ENCODE results near the gene AAK1.
A peak's percentile ranks its signal among the peaks of the same experiment; 100 is the strongest.
"Not testable (repeated sequence)": the region's sequence is repeated elsewhere in the genome, so short reads cannot be mapped to it uniquely, and the experiment has no call there.

Gene AAK1

DNA sequence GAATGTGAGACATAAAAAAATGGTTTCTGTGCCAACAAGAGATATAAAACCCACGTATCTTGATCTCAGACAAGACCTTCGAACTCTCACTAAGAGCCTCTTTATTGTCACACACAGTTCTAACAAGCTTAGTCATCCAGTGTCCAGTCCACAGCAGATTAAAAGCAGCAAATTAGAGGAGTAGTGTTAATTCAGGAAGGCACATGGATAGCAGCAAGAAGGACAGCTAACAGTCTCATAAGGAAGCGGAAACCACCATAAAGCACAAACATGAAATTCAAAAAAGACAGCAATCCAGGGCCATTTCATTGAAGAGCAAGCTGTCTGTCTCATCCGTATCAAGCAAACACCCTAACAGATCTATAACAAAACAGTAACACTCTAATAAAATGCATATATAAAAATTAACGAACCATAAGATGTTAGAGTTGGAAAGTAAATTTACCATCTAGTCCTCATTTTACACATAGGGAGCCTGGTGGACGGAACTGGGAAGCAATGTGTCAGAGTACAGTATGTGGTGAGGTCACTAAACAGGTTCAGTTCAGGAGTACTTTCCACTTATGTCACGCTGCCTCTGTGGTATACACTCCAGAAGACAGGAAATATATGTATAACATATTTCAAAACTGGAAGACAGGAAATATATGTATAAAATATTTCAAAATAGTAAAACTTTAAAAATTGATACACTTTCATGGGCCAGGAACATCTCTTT, 18.3 kb downstream of the AAK1 start:
- no peak for DNase-seq (ENCODE audit: low spot score)

DNA sequence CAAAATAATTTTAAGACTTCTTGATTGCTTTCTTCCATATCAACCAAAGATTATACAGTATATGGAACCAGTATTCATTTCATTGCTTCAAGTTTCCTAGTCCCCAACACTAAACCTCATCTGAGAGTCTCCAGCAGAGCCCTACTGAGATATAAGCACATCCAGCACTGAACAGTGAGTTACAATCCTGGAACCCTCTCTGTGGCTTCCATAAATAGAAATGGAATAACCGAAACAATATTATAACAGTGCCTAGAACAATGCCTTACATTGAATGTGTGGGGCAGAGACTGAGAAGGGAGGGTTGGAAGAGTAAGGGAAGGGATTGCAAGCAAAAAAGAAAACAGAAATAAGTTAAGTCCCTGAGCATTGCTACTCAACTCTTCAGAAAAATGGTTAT, 18.9 kb downstream of the AAK1 start:
- no peak for DNase-seq (ENCODE audit: low spot score)

DNA sequence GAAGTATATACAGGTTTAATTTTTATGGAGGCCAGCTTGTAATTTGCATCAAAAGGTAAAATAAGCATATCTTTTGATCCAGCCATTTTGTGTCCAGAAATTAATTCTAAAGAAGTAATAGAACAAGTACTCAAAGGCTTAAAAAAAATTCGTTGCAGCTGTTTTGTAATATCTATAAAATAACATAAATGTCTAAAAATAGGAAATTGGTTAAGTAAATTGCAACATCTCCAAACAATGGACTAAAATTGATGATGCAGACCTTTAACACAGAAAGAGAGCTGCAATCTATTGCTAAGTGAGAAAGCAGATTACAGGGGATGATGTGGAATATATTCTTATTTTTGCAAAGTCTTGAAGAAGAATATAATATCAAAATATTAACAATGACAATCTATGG, 19.4 kb downstream of the AAK1 start:
- no peak for DNase-seq (ENCODE audit: low spot score)

DNA sequence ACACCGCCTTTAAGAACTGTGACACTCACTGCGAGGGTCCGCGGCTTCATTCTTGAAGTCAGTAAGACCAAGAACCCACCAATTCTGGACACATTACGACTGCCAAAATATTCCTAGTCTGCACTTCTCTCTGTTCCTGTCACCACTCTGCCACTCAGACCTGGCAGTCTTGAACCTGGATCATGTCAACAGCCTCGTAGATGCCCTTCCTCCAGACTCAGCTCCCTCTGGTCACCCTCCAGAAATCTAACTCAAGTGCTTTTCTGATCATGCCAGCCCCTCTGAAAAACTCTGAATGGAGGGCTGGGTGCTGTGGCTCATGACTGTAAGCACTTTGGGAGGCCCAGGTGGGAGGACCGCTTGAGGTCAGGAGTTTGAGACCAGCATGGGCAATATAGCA, 20.3 kb downstream of the AAK1 start:
- DNase-seq (ENCODE audit: low spot score) = no peak

DNA sequence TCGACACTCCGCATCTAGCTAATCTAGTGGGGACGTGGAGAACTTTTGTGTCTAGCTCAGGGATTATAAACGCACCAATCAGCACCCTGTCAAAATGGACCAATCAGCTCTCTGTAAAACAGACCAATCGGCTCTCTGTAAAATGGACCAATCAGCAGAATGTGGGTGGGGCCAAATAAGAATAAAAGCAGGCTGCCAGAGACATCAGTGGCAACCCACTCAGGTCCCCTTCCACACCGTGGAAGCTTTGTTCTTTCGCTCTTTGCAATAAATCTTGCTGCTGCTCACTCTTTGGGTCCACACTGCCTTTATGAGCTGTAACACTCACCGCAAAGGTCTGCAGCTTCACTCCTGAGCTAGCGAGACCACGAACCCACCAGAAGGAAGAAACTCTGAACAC, 20.7 kb downstream of the AAK1 start:
- not testable (repeated sequence) for DNase-seq (ENCODE audit: low spot score)

DNA sequence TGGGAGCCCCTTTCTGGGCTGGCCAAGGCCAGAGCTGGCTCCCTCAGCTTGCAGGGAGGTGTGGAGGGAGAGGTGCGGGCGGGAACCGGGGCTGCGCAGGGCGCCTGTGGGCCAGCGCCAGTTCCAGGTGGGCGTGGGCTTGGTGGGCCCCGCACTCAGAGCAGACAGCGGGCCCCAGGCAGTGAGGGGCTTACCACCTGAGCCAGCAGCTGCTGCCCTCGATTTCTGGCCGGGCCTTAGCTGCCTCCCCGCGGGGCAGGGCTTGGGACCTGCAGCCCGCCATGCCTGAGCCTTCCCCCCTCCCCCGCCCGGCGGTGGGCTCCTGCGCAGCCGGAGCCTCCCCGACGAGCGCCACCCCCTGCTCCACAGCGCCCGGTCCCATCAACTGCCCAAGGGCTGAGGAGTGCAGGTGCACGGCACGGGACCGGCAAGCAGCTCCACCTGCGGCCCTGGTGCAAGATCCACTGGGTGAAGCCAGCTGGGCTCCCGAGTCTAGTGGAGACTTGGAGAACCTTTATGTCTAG, 21.5 kb downstream of the AAK1 start:
- not testable (repeated sequence) for DNase-seq (ENCODE audit: low spot score)

DNA sequence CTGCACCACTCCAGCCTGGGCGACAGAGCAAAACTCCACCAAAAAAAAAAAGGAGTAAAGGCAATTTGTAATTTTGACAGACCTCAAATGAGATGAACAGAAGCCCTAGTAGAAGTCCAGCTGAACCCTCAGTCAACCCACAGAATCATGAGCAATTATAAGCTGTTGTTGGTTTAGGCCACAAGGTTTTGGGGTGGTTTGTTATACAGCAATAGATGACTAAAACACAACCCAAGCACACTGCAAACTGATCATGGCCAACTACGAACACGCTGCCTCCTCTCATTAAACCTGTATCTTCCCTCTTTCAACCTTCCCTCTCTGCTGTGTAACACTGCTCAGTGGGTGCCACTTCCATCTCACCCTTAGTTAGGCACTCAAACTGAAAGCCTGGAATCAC, 22.1 kb downstream of the AAK1 start:
- no peak for DNase-seq (ENCODE audit: low spot score)

DNA sequence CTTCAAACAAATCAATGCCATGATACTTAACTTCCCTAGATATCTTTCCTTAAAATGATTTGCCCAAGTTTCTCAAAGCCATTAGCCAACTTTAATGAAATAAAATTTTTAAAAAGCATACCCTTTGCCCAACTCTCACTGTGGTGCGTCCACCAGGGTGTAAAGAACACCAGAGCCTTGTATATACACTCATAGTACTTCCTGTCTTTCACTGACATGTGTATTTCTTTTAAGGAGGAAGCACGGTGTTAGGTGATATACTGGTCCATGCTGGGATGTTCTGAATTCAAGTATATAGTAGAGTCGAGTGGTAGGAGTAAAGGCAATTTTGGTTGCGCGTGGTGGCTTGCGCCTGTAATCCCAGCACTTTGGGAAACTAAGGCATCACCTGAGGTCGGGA, 22.7 kb downstream of the AAK1 start:
- no peak for DNase-seq (ENCODE audit: low spot score)

DNA sequence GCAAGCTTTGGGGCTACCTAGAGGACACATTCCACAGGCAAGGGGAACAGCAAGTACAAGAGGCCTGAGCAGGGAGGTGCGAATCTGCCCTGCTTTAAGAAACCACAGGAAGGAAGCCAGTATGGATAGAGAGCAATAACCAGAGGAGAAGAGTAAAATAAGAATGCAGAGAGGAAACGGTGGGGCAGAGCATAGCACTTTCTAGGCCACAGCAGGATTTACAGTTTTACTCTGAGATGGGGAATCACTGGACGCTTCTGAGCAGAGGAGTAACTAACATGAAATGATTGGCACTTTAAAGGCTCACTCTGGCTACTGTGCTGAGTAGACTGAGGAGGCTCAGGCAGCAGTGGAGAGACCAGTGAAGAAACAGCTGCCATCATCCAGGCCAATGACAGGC, 23.8 kb downstream of the AAK1 start:
- DNase-seq (ENCODE audit: low spot score) = no peak

DNA sequence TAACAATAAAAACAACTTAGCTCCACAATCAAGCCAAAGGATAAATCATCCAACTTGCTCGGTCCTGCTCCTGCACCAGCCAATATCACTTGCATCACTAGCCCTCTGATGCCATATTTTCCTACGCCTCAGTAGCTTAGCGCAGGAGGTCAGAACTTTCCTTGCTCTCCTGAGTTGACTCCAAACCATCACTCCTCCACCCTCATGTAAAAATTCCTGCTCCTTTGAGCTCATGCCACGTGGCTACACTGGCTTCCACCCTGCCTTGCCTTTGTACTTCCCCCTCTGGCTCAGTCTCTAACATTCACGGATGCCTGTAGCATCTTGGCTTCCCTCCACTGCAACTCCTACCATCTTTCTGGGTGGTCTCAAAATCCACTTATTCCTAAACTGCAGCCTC, 25.2 kb downstream of the AAK1 start:
- no peak for DNase-seq (ENCODE audit: low spot score)

DNA sequence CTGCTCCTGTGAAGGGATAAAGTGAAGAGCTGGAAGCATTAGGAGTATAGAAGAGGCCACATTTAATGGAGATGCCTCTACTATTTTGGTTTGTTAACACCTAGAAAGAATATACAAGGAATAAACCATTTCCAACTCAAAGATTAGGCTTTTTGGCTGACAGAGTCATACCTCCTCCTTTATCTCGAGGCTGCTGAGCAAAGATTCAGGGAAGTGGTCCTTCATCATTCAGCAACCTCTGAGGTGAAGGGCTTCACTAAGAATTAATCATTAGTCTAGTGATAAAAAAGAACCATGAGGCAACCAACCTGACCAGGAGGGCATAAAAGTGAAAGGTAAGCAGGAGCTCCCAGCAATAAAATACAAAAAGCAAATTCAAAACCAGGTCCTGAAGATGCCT, 25.8 kb downstream of the AAK1 start:
- no peak for DNase-seq (ENCODE audit: low spot score)

DNA sequence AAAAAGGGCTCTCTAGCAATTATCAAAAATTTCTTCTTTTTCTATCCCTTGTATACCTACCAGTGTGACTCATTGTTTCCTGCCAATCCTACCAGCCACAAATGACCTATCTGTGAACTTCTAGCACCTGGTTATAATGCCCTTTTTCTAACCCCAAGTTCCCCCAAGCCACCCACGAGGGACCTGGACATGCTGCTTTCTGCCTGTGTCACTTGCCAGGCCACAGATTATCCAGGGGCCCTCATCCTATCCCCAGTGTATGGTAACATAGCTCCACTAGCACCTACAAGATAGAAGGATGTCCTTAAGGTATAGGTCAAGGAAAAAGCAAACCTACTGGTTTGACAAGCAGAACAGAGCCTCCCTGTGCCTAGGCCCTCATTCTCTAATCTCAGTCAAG, 26.8 kb downstream of the AAK1 start:
- no peak for DNase-seq (ENCODE audit: low spot score)

DNA sequence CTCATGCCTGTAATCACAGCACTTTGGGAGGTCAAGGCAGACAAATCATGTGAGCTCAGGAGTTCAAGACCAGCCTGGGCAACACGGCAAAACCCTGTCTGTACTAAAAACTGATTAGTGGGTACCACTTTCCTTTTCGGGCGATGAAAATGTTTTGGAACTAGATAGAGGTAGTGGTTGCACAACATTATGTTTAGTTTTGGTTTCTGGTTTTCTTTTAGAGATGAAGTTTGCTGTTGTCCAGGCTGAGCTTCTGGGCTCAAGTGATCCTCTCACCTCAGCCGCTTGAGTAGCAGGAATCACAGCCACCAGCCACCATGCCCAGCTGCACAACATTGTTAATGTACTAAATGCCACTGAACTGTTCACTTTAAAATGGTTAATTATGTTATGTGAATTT, 27.6 kb downstream of the AAK1 start:
- DNase-seq (ENCODE audit: low spot score) = no peak

DNA sequence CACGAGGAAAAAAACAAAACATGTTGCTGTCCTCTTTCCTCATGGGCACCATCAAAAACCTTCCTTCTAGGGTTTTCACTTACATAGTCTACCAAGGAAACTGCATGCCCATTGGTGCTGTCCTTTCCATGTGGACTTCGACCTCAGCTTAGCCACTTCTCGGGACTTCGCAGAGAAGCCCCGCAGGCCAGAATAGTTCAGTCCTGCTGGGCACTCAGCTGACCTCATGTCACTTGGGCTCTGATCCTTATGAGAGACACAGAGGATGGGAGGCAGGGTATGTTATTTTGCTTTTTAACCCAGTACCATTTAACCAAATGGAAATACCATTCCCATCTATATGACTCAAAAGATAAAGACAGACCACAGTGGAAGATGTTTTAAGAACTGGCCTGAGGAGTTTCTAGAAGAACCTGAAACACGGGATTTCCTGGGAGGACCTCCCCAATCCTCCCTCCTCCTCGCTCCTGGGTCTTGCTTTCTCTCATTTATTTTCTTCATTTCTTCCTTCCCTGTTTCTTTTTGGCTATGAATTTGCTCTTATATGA, 28.4 kb downstream of the AAK1 start:
- DNase-seq (ENCODE audit: low spot score) = no peak

DNA sequence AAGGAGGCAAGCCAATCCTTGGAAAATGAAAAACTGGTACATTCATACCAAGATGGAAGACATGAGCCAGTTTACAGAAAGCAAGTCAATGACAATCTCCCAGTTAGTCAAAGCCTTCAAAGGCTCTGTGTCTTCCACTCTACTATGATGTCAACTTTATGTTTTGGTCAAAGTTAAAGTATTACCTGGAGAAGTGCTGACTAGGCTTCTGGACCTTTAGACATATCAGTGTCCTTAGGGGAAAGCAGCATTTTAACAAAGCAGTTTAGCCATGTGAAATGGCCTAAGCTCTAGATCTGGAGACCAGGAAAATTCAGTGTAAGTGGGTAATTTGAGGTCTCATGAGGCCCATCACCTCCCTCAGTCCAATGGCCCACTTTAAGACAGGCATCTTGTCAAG, 30.8 kb downstream of the AAK1 start:
- no peak for DNase-seq (ENCODE audit: low spot score)

DNA sequence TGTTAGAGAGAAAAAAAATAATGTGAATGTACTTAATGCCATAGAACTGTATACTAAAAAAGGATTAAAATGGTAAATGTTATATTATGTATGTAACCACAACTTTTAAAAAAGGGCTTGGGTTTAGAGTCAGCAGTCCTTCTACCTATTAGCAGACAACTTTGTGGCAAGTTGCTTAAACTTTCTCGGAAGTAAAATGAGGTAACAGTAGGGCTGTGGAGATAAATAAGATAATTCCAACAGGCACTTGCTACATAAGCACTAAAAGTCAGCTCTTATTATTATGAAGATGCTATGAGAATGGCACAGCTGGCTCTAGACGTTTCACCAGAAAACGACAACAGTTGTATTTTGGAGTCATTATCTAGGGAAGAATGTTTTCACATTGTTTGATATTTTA, 31.3 kb downstream of the AAK1 start:
- no peak for DNase-seq (ENCODE audit: low spot score)

DNA sequence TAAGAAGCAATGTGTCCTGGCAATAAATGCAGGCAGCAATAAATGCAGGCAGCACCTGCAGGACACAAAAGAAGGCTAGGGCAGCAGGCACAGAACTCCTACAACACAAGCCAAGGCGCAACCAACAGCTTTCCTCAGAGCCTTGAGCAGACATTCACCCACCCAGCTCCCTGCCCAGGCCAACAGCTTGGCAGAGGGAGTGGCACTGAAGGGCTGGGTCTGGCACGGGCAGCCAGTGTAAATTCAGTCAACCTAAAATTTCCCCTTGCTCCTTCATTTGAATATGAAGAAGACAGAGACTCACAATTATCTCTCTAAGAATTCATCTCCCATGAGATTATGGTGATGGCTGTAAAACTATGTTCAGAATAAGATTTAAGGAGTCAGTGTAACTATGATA, 35.4 kb downstream of the AAK1 start:
- DNase-seq (ENCODE audit: low spot score) = no peak

DNA sequence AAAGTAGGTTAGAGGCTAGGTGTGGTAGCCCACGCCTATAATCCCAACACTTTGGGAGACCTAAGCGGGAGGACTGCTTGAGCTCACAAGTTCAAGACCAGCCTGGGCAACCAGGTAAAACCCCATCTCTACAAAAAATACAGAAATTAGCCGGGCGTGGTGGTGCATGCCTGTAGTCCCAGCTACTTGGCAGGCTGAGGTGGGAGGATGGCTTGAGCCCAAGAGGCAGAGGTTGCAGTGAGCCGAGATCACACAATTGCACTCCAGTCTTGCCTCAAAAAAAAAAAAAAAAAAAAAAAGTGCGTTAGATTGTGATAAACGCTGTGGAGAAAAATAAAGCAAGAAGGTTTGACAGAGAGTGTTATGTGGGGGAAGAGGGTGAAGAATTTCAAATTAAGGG, 36.8 kb downstream of the AAK1 start:
- not testable (repeated sequence) for DNase-seq (ENCODE audit: low spot score)

DNA sequence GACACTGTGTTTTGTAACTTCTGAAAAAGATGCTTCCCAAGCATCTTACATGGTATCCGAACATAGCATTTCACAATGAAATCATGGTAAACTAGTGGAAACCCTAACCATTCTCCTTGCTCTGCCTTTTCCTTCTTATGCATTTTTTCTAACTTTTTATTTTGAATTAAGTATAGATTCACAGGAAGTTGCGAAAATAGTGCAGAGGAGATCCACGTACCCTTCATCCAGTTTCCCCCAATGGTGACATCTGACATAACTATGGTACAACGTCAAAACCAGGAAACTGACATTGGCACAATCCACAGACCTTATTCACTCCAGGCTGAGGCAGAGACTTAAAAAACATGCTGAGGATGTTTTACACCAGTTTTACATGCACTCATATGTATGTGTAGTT, 38.3 kb downstream of the AAK1 start:
- no peak for DNase-seq (ENCODE audit: low spot score)

DNA sequence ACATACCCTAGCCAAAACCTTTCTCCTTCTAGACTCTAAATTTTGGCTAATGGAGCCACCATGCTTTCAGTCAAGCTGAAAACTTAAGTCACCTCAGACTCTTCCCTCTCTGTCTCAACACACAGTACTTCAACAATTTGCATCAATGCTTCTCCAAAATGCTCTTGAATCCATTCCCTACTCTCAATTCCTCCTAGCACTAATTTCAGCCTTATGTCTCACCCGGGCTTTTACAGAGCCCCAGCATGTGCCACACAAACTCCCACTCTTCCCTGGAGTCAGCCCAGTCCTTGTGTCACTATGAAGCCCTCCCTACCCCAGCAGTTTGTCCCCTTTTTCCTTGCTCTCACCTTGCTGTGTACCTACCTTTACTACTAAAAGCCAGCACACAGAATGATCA, 38.7 kb downstream of the AAK1 start:
- DNase-seq (ENCODE audit: low spot score) = no peak

DNA sequence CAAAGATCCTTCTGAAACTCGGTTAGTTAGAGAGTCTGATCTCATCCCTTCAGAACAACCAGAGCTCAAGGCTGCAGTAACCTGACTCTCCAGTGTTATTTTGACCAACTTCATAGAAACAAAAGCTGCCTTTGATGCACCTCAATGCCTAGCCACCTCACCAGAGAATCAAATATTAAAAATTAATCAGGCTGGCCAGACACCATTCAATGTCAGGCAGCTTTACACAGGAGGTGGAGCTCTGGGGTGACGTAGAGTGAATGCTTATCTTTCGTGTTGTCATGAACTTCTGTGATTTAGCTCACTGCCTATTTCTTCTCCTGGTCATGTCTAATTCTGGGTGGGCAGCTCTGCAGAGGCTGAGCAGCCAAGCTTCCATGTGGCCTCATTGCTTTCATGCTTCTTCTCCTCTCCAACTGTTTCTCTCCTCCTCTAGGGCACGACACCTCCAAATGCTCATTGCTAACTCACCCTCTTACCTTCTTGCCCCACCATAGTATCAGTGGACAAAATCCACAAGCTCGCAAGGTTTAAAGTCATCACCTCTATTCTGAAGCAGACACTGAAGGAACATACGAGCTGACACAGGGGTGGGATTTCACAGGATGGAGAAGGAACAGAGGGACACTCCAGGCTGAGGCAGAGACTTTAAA, 39.4 kb downstream of the AAK1 start:
- no peak for DNase-seq (ENCODE audit: low spot score)

DNA sequence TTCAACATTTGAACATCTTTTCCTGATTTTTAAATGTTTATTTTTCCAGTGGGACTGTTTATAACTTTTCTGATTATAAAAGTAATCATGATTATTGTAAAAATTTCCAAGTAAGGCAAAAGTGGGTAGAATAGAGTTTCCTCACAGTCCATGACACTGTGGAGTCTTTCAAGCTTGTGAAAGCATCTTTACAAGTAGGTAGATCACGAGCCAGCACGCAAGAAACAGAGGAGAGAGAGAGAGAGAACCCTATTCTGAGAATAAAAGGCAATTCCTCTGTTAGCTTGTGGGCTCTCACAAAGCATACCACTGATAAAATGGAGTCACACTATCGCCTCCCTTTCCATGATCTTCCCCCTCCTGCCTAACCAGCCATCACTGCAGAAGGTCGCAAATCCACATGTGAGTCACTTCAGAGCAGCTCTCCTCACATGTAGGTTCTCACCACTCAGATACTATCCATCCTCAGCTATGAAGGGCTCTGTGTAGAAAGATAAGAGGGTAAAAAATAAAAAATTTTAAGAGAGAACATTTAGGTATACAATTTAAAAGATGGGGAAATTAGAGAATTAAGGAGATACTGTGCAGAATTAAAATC, 40.3 kb downstream of the AAK1 start:
- DNase-seq (ENCODE audit: low spot score) = no peak

DNA sequence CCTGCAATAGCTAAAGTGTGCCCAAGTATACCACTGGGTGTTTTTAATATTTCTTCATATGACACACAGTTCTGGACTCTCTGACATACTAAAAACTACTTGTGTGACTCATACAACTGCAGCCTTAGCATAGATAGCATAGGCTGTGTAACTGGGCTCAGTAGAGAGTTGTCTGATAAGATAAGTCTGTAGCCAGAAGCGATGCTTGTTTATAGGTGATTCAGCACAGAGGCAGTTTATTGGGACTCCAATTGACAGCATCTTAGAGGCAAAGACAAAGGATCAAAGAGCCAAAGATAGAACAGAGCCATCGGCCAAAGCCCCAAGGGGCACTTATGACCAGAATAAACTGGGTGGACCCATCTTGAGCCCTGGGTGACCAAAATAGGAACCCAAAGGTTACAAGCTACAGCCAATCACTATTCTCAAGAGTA, 42.3 kb downstream of the AAK1 start:
- DNase-seq (ENCODE audit: low spot score) = peak; percentile 56

Data from RKO (cell line).